T-helper 9 cell (primary cell): Measurements from ENCODE around the gene DCHS1.

ENCODE experiments used
- DNase-seq: peaks from one replicate; pipeline ENCODE4 v3.0.0-alpha.2; 2020

The DCHS1 gene

DNA sequence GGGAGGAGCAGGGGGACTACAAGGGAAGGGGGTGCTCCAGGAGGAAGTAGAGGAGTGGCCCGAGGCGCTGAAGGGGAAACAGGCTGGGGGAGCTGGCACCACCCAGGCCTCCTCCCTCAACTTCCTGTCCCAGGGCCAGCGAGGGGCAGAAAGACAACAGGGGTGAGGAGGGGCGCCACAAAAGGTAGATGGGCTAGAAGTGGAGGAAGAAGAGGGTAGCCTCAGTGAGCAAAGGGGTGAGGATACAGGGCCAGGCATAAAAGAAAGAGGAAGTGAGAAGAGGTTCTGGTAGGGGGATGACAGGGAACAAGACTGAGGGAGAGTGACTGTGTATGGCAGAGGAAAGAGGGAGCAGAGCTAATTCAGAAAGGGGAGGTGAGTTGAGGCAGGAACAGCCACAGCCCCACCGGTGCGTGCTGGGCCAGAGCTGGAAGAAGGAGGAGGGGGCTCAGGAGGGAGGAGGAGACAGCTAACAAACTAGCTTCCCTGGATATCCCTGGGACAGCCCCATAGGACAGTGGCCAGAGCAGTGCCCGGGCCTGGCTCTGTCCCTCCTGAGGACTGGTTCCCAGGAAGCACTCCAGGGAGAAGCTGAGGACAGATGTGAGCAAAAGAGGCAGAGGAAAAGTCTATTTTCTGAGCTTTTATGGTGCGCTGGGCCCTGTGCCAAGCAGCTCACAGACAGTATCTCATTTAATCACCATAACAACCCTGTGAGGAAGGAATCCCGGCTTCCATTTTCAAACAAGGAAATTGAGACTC, 8.5 kb downstream of the DCHS1 start:
- peak; percentile 16 for DNase-seq

DNA sequence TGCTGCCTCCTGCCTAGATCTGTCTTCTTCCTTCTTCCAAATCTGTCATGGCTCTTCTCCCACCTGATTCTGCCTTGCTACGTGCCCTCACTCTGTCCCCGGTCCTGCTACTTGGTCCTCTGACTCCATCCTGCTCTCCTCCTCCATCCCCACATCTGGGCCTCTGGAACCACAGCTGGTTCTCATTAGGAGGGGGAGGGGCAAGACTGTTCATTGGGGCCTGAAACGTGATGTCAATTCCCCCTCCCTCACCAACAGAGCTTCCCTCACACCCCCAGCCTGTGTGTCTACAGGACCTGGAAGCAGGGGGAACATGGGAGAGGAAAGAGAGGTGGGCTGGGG, 9.1 kb downstream of the DCHS1 start:
- DNase-seq = no peak

DNA sequence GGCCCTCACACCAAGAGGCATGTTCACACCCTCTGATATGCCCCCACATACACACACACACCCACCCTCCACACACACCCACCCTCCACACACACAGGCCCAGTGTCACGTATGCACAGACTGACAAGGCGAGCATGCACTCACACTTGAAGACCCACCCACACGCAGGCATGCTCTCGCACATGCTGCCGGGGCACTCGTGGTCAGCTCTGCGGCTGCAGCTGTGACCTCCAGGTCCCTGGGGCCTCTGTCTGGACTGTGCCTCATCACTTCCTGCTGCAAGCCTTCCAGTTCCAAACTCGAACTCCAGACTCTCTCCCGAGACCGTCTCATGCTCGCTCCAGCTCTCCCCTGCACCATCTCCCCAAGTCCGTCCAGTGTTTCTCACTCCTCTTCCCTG, 9.5 kb downstream of the DCHS1 start:
- no peak for DNase-seq

DNA sequence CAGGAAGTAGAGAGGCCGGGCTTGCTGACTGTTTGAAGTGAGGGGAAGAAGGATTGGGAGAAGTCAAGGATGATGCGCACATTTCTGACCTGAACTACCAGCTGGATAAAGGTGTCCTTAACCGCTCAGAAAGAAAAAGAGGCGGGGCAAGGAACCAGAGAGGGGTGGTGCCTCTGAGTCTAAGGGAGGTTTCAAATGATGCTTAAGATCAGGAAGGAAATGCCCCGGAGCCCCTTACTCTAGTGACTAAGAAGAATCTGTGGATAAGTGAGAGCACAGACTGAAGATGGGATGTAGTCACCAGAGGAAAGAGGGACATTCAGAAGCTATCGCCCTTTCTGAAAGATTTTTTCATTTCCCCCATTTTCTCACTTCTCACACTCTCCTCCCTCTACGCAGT, 12.7 kb downstream of the DCHS1 start:
- DNase-seq = no peak

DNA sequence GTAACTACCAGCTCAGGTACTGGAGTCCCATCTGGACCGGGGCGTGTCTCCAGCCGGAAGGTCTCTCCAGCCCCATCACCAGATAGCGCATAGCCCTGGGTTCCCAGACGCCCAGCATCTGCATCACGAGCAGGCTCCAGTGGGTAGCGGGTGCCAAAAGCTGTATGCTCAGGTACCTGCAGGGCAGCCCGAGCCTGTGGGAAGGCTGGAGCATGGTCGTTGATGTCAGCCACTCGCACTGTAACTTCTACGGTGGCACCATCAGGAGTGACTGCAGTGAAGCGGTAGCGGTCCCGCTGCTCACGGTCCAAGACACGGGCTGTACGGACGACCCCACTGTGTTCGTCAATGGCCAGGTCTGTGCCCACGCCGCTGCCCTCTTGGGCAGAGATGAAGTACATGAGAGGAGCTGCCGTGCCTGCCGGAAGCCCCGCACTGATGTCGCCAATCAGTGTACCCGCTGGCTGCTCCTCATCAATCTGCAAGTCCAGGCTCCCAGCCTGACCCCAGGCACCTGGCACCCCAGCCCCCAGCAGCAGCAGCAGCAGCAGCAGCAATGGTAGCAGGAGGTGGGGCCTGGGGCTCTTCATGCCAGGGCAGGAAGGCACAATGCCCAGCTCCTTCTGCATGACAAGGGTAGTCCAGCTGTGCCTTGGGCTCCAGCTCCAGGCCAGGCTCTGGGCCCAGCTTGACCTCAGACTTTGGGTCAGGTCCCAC, 14.5 kb downstream of the DCHS1 start:
- DNase-seq = no peak

DNA sequence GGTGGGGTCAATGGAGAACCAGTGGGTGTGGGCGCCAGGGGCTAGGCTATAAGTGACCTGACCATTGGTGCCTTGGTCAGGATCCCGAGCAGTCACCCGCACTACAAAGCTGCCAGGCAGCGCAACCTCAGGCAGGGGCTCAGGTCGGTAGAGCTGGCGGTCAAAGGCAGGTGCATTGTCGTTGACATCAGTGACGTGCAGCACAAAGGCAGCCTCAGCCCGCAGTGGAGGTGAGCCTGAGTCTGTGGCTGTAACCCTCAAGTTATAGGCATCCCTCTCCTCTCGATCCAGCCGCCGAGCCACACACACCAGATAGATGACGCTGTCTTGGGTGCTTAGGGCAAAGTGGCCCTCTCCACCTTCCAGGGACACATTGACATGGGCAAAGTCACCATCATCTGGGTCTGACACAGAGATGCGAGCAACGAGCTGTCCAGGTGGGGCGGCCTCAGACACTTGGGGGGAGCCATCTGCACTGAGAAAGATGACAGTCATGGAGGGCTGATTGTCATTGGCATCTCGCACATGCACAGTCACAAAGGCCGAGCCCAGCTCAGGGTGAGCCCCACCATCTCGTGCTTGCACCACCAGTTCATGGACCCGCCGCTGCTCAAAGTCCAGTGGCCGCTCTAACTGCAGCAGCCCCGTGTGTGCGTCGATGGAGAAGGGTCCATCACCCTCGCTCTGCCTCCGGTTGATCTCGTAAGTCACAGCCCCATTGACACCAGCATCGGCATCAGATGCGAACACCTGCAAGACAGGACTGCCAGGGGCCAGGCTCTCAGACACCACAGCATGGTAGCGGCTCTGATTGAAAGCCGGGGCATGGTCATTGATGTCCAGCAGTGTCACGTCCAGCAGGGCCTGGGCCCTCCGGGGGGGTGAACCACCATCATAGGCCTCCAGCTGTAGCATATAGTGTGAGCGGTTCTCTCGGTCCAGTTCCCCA, 15.3 kb downstream of the DCHS1 start:
- DNase-seq = no peak

DNA sequence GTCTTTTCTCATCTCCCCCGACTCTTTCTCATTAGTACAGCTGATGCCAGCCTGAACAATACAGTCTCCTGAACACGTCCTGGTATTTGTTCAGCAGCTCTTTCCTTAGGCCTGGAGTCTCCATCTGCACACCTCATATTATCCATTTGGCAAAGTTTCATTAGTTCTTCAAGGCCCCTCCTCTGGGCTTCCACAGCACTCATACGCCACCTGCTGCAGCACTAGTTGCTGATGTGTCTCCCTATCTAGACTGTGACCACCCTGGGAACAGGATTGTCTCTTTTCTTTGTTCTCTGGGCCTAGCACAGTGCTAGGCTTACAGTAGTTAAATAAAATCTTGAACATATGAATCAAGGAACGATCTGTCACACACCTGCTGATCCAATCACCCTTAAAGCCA, 17.2 kb downstream of the DCHS1 start:
- no peak for DNase-seq

DNA sequence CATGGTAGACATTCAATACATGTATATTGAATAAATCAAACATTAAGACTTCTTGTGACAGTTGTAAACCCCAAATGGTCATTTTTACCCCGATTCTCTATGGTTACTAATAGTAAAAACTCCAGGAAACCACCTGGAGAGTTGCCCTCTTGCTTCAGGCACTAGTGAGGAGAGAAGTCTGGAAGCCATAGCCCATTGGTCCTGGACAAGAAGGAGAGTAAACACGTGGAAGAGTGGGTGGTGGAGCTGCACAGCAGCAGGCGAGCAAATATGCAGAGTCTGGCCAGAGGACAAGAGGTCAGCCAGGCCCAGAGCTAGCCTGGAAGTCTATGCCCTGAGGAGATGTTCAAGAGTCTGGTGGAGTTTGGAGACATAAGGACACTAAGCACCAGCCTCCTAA, 17.7 kb downstream of the DCHS1 start:
- no peak for DNase-seq

DNA sequence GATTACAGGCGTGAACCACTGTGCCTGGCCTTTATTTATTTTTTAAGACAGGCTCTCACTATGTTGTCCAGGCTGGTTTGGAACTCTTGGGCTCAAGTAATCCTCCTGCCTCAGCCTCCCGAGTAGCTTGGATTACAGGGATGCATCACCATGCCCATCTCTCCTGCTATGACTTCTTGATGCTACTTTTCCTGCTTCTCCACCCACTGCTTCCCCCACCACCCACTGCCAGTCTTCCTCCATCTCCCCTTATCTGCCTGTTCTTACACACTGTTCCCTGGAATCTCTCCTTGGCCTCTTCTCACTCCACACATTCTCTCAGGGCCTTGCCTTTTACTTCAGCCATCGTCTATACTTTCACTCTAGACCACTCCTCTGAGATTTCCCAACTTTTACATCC, 19.1 kb downstream of the DCHS1 start:
- DNase-seq = no peak

DNA sequence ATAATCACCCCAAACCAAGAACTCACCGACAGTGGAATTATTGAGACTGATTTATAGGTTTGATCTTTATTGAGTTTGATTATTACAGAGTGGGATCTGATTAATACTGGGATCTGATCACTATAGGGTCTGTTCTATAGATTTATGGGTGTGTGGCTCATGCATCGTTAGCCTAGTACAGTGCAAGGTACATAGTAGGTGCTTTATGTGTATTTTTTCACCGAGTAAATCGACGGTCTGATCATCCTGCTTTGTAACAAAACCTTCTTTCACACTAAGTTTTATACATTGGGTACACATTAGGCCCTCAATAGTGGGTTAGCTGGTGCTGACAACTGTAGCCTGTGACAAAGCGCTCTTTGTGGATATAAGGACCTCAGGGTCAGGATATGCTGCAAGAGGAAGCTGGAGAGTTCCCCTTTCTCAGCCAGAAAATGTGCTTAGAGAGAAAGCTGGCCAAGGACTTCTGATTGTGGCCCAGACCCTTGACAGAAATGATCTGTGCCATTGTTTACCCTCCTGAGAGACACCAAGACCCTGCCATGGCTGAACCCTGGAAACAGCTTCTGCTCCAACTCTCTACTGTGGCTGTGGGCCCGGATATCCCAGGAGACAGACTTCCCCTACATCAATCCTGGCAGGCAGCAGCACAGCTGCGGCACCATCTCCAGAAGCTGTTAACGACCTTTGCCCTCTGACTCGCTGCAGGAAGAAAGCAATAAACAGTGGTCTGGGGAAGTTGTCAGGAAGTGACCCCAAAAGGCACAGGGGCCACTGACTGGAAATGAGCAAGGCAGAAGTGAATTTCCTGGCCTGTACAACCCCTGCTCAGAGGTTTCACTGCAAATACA, 20.3 kb downstream of the DCHS1 start:
- DNase-seq = no peak

DNA sequence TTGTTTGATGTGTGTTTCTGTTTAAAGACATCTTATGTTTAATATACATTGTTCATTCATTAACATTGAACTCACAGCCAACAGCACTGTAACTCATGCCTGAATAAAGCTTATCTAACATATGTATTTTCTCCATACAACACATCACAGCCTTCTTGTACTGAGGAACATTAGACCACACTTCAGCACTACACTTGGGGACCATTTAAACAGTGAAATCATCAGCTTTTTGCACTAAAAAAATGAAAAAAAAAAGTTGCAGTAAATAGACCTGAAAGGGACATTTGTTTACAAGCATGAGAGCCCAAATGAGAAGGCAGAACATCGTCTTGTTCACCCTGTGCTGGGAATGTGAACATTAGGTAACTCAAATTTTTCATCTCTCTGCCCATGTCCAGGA, 21.1 kb downstream of the DCHS1 start:
- no peak for DNase-seq

DNA sequence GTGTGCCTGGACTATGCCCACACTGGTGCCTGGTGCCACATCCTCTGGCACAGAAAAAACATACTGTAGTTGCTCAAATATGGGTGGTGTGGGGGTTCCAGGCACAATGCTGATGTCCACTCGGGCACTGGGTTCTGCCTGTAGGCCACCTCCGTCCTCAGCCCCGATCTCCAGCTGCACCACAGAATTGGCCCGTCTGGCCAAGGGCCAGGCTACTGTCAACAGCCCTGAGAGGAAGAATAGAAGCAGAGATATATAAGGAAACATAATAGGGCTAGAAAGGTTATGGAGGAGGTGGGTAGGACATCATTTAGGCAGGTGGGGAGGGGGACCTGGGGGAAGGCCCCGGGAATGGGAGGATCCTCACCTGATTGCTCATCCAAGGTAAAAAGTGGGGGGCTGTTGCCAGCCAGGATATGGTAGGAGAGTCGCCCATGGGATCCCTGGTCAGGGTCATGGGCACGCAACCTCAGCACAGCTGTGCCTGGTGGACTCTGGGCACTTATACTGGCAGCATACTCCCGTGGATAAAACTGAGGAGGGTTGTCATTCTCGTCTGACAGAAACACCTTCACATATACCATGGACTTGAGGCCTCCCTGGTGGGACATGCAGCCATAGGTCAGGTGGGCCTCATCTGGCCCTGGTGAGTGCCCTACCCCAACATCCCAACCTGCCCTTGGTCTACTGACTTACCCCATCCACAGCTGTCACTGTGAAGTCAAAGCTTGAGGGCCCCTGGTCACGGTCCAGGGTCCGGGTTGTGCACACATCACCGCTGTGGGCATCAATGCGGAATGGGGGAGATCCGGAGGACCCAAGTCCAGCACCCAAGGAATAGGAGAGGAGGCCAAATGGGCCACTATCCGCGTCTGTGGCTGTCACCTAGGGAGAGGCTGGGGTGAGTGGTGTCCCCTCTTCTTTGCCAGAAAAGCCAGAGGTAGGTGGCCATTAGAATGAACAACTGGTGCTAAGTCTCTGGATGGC, 21.9 kb downstream of the DCHS1 start:
- no peak for DNase-seq

DNA sequence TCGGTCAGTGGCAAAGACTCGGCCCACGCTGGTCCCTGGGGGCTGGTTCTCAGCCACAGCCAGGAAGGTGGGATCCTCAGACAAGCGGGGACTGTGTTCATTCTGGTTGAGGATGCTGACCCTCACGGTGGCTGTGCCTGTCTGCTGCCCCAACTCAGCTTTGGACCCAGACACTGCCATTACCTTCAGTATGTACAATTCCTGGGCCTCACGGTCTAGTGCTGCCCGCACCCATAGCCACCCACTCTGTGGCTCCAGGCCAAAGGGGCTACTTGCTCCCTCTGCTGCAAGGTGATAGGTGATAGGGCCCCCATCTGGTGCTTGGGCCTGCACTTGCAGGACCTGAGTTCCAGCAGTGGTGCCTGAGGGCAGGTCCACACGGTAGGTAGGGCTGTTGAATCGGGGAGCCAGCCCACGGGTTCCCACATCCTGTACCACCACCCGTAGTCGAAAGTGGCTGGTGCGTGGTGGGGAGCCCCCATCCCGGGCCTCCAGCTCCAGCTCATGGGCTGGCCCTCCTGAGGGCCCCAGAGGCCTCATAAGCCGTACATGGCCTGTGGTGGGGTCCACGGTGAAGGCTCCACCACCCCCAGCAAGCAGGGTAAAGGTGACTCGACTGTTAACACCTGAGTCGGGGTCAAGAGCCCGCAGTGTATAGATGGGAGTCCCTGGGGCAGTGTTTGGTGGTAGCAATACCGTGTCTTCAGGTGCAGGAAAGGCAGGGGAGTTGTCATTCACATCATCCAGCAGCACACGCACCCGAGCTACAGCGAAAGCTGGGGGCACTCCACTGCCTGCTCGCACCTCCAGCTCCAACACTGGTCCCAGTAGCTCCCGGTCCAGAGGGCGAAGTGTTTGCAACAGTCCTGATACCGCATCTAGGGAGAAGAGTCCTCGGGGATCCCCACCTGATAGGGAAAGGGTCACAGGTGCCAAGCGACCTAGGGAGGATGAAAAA, 23.2 kb downstream of the DCHS1 start:
- no peak for DNase-seq

DNA sequence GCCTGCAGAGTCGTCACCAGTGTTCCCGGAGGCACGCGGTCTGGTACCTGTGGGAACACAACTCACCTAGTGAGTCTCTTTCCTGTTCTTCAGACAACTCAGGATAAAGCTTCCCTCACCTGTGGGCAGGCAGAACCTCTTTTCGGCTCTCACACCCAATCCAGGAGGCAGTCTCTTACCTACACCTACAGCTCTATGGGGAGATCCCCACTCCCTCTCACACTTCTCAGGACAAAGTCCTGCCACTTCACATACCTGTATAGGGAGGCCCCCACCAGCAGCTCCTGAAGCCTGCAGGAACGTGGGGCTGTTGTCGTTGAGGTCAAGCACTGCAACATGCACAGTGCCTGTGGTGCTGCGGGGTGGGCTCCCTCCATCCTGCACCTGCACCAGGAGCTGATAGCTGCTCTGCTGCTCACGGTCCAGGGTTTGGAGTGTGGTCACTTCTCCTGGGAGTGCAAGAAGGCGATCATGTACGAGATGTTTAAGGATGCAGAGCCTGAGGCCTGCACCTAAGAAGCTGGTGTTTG, 24.2 kb downstream of the DCHS1 start:
- no peak for DNase-seq

DNA sequence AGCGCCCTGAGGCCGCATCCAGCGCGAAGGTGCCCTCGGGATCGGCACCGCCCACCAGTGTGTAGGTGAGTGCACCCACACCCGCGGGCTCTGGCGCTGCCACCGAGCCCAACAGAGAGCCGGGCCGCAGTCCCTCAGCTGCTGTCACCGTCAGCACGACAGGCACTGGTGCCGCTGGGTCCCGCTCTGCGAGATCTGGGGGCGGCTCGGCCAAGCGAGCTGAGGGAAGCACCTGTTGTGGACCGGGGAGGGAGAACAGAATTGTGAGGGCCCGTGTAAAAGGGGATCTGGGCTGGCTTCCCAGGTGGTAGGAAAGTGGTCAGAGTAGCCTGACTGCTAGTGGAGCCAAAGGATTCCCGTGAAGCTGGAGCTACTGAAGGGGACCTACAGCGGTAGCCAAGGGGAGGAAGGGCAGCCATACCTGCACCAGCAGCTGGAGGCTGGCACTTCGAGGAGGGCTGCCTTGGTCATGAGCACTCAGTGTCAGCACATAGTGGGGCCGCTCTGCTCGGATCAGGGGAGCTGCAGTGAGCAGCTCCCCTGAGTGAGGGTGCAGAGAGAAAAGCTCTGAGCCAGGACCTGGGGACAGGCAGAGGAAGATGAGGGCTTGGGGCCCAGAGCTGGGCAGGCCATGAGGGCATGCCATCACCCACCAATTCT, 24.8 kb downstream of the DCHS1 start:
- no peak for DNase-seq

DNA sequence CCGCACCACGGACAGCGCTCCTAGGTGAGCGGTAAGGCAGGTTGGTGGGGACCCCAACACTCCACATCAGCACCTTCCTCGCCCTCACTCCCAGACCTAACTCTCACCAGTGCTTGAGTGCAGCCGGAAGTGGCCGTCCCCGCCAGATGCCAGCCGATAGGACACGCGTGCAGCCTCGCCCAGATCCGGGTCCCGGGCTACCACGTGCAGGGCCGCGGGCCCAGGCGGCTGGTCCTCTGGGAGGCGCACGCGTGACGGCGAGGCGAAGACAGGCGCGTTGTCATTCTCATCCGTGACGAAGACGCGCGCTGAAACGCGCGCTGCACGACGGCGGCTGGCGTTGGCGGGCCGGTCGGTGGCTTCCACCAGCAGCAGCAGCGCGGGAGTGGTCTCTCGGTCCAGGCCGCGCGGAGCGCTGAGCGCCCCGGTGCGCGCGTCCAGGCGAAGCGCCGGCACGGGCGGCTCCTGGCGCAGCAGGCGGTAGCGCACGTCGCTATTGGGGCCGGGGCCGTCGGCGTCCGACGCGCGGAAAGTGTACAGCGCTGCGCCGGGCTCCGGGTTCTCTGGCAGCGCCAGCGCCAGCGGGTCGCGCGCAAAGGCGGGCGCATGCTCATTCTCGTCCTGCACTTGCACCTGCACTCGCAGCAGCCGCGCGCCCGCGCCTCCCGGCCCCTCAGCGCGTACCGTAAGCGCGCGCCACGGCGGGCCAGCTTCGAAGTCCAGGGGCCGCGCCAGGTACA, 25.5 kb downstream of the DCHS1 start:
- no peak for DNase-seq

DNA sequence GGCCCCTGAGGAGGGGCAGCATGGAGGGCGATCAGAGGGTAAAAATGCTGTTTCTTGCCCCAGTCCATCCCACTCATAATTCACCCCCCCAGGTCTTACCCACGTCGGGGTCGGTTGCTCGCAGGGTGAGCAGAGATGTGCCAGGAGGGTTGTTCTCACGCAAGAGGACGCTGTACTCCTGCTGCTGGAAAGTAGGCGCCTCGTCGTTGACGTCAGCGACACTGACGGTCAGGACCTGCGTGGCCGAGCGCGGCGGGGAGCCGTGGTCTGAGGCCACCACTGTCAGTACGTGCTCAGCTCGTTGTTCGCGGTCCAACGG, 26.1 kb downstream of the DCHS1 start:
- DNase-seq = no peak

DNA sequence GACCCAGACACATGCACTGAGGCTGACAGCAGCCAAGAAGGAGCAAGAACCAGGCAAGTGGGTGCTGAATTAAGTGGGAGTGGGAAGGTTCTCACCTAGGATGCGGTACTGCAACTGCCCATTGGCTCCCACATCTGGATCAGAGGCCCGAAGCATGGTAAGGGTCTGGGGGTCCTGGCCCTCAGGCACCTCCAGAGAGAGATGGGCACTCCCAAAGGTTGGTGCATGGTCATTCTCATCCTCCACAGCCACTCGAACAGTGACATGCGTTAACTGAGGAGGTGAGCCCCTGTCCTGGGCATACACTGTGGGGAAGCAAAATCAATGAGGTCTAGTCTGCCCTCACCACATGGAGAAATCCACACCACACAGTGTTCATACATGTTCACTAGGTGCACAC, 27.1 kb downstream of the DCHS1 start:
- no peak for DNase-seq

DNA sequence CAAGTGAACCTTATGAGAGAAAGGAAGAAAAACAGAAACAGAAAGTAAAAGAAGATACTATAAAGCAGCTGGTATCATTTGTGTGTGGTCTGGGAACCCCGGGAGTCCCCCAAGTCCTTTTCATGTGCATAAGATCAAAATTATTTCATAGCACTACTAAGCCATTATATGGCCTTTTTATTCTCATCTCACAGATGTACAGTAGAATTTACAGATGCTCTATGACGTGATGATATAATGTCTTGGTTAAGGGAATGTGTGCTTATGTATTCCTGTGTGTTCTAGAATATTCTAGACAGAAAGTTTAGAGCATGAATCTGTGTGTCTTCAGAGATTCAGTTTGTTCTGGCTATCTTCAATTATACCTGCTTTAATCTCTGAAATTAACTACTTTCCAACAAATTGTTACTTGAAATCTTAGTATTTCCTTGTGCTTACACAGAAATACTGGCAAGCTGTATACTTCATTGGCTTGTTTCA, 27.8 kb downstream of the DCHS1 start:
- no peak for DNase-seq
